Measurements from ENCODE around the gene DDX11. TPM values are rescaled to one million over a fixed set of nuclear protein-coding genes. Genes with fewer than 3 reads are reported as not detected.

DDX11 gene
- total RNA-seq, 1 experiment from 2014 or later: 136 TPM

Other genes starting within 250 kb of the DDX11 start
- gene TSPAN11, start 147.1 kb upstream of the DDX11 start, total RNA-seq (2021; ENCODE audit: unreplicated experiment): not detected